ENCODE data around the gene PTMS.

PTMS gene

GRCh38 chr12:6779708-6780432, 13.7 kb downstream of the PTMS start:
- no peak for TF ChIP-seq CTCF (IDR thresholded peaks at IDR 0.05; ENCODE audit: low read depth, low read length, missing control alignments)
- H3K4me3 ChIP-seq (ENCODE audit: low read depth, low read length), result no peak overlapping the region
- in situ Hi-C loops (cut with HindIII; ENCODE audit: low sequenced_read_pairs), result no loop called here
- DNase-seq (ENCODE audit: low read depth), result no peak

GRCh38 chr12:6780573-6780972, 14.4 kb downstream of the PTMS start:
- in situ Hi-C loops (cut with HindIII; ENCODE audit: low sequenced_read_pairs), result no loop called here
- DNase-seq (ENCODE audit: low read depth), result no peak
- no peak for TF ChIP-seq CTCF (IDR thresholded peaks at IDR 0.05; ENCODE audit: low read depth, low read length, missing control alignments)
- no peak overlapping the region for H3K4me3 ChIP-seq (ENCODE audit: low read depth, low read length)

- DNase-seq (ENCODE audit: low read depth), result no peak
- in situ Hi-C loops (cut with HindIII; ENCODE audit: low sequenced_read_pairs), result no loop called here
- TF ChIP-seq CTCF (IDR thresholded peaks at IDR 0.05; ENCODE audit: low read depth, low read length, missing control alignments), result no peak
- no peak overlapping the region for H3K4me3 ChIP-seq (ENCODE audit: low read depth, low read length)
Measured at GRCh38 chr12:6782119-6782518, 16.0 kb downstream of the PTMS start.

- in situ Hi-C loops (cut with HindIII; ENCODE audit: low sequenced_read_pairs), result no loop called here
- no peak for DNase-seq (ENCODE audit: low read depth)
- H3K4me3 ChIP-seq (ENCODE audit: low read depth, low read length), result no peak overlapping the region
- TF ChIP-seq CTCF (IDR thresholded peaks at IDR 0.05; ENCODE audit: low read depth, low read length, missing control alignments), result no peak
Measured at GRCh38 chr12:6782850-6783566, 16.8 kb downstream of the PTMS start.

GRCh38 chr12:6783828-6784227, 17.7 kb downstream of the PTMS start:
- no peak overlapping the region for H3K4me3 ChIP-seq (ENCODE audit: low read depth, low read length)
- in situ Hi-C loops (cut with HindIII; ENCODE audit: low sequenced_read_pairs), result no loop called here

GRCh38 chr12:6784296-6784695, 18.1 kb downstream of the PTMS start:
- no peak for DNase-seq (ENCODE audit: low read depth)
- no peak overlapping the region for H3K4me3 ChIP-seq (ENCODE audit: low read depth, low read length)
- in situ Hi-C loops (cut with HindIII; ENCODE audit: low sequenced_read_pairs), result no loop called here
- TF ChIP-seq CTCF (IDR thresholded peaks at IDR 0.05; ENCODE audit: low read depth, low read length, missing control alignments), result no peak

More at GRCh38 chr12:6783828-6784227, 17.7 kb downstream of the PTMS start:
- DNase-seq (ENCODE audit: low read depth), result no peak
- no peak for TF ChIP-seq CTCF (IDR thresholded peaks at IDR 0.05; ENCODE audit: low read depth, low read length, missing control alignments)

All from astrocyte of the cerebellum (primary cell).